Activated B cell treated with CpG ODN at 0.5 μM for 24 hours (primary cell): Measurements from ENCODE around the gene TRMU. TPM values are rescaled to one million over a fixed set of nuclear protein-coding genes. Genes with fewer than 3 reads are reported as not detected.

Experiments
- ATAC-seq: fragments of 200-7000 bp; cut with Tn5 transposase; one replicate; pipeline ENCODE4 v1.10.0; 2021; ENCODE audit warnings: low read depth, mild to moderate bottlenecking, moderate library complexity
- CTCF ChIA-PET: fragments of 350-600 bp; sonication (Branson Sonifier 250); formaldehyde crosslinking; loops from one replicate; lab custom pipeline; 2021; ENCODE audit warnings: antibody characterized with exemption; lab: Charles Lee
- POLR2A ChIA-PET: fragments of 350-600 bp; sonication (Branson Sonifier 250); formaldehyde crosslinking; loops from one replicate; lab custom pipeline; 2021; ENCODE audit warnings: antibody characterized with exemption; lab: Charles Lee
- DNase-seq: peaks from one replicate; pipeline ENCODE4 v3.0.0; 2022
- H3K27ac Mint-ChIP-seq: one replicate; pipeline ENCODE4 v1.8.0; 2020; ENCODE audit warnings: mixed read lengths
- H3K27me3 Mint-ChIP-seq: one replicate; pipeline ENCODE4 v1.8.0; 2021; ENCODE audit warnings: mixed read lengths
- H3K36me3 Mint-ChIP-seq: one replicate; pipeline ENCODE4 v1.8.0; 2021; ENCODE audit warnings: low read depth, mixed read lengths
- H3K4me1 Mint-ChIP-seq: one replicate; pipeline ENCODE4 v1.8.0; 2021; ENCODE audit warnings: mixed read lengths
- H3K4me3 Mint-ChIP-seq: one replicate; pipeline ENCODE4 v1.8.0; 2020; ENCODE audit warnings: mild to moderate bottlenecking, mixed read lengths
- H3K9me3 Mint-ChIP-seq: one replicate; pipeline ENCODE4 v1.8.0; 2020; ENCODE audit warnings: mixed read lengths
- CTCF ChIP-seq: fragments of 200-600 bp; IDR thresholded peaks from one replicate; pipeline ENCODE4 v1.8.0; 2022; ENCODE audit warnings: antibody characterized with exemption, mild to moderate bottlenecking
- intact Hi-C: fragments of 100-400 bp; cut with micrococcal nuclease; formaldehyde crosslinking; loops from one replicate; pipeline ENCODE4 v1.15.1; 2024
- total RNA-seq: library from RNA; stranded (reverse); gene quantifications from 2 replicates; pipeline ENCODE4 v1.2.3, GENCODE V29; 2022

The TRMU gene
- total RNA-seq, 1 donor from 2014 or later: 60.0 TPM

DNA sequence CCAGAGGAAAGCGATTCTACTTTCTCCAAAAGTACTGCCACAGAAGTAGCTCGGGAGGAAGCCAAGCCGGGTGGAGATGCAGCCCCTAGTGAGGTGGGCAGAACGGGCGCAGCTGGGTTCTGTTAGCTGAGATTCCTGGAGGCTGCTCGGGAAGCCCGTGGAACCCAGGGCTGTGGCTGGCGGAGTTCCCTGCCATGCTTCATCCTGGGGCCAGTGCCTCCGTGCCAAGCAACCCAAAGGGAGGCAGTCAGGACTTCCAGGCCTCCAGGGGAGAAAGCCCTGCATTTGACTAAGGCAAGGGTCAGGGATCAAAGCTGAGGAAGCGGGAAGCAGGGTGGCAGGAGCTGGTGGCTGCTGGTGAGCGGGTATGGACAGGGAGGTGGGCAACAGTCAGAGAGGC lies 6.7 kb upstream of the TRMU start:
- H3K27ac Mint-ChIP-seq: no peak overlapping the region
- H3K4me3 Mint-ChIP-seq: no peak overlapping the region
- H3K4me1 Mint-ChIP-seq: no peaks in the 10 kb centered on the region
- no peak for ATAC-seq
- ChIA-PET POLR2A (no interaction called here), CTCF (interaction anchor here (1.3 kb wide), 1 partner anchor 39 kb away, joined by 3 read pairs; no protein-coding TSS in a partner anchor)
- no peaks in the 10 kb centered on the region for H3K9me3 Mint-ChIP-seq
- no peaks in the 10 kb centered on the region for H3K36me3 Mint-ChIP-seq
- TF ChIP-seq CTCF: no peak
- no peak for DNase-seq
- no peaks in the 10 kb centered on the region for H3K27me3 Mint-ChIP-seq
- intact Hi-C loops: no loop called here

- CTCF ChIA-PET: interaction anchor here (0.7 to 1.3 kb wide), 2 partner anchors 11 to 38 kb away, joined by 3 read pairs; no protein-coding TSS in a partner anchor
- ATAC-seq (no peak), DNase-seq (no peak)
- Mint-ChIP-seq H3K36me3 (no peaks in the 10 kb centered on the region), H3K27me3 (no peaks in the 10 kb centered on the region), H3K9me3 (no peaks in the 10 kb centered on the region), H3K4me3 (no peak overlapping the region), H3K27ac (no peak overlapping the region), H3K4me1 (peaks cover 2% of the 10 kb centered on the region)
- POLR2A ChIA-PET: no interaction called here
- no peak for TF ChIP-seq CTCF
- intact Hi-C loops: loop anchor here (10.0 kb wide), 1 partner anchor 295 kb away; no protein-coding TSS in a partner anchor
Observed at GRCh38 chr22:46329616-46330015, 5.9 kb upstream of the TRMU start.

DNA sequence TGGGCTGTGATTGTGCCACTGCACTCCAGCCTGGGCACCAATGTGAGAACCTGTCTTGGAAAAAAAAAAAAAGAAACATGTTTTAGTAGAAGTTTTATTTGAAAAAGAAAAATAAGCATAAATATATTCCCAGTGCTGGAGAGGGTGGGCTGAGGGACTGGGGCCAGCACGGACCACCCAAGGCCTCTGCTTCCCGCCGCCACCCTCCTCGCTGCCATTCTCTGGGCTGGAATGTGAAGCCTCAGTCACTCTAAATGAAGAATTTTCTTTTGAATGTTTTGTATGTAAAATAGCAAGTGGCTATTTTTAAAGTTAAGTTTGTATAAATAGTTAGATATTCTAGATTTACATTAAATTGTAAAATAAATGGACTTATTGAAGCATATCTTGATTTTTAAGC lies 5.1 kb upstream of the TRMU start:
- intact Hi-C loops: loop anchor here (10.0 kb wide), 1 partner anchor 296 kb away; no protein-coding TSS in a partner anchor
- CTCF ChIA-PET: interaction anchor here (0.7 kb wide), 1 partner anchor 10 kb away, joined by 3 read pairs; no protein-coding TSS in a partner anchor

DNA sequence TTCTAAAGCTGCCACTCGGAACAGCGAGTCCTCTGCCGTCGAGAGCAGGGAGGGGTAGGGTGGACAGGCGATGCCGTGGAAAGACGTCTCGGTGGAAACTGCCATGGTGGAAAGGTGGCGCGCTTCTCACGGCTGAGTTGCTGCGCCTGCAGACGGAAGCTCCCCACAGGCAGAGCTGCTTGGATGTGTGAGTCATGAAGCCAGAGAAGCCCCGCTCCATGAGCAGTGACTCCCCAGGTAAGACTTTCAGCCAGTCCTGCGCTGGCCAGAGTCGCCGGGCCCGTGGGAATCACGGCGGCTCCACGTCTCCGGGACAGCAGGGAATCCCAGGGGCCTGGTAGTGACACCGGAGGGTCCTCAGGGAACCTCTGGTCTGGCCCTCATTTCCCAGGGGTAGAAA lies 4.0 kb upstream of the TRMU start:
- no peak for DNase-seq
- POLR2A ChIA-PET: no interaction called here
- CTCF ChIA-PET: no interaction called here

More for the DNA sequence above, 5.1 kb upstream of the TRMU start:
- POLR2A ChIA-PET: no interaction called here
- H3K36me3 Mint-ChIP-seq: no peaks in the 10 kb centered on the region
- no peak overlapping the region for H3K27ac Mint-ChIP-seq
- H3K27me3 Mint-ChIP-seq: no peaks in the 10 kb centered on the region
- H3K4me3 Mint-ChIP-seq: no peak overlapping the region
- H3K9me3 Mint-ChIP-seq: no peaks in the 10 kb centered on the region
- peaks cover 4% of the 10 kb centered on the region for H3K4me1 Mint-ChIP-seq
- no peak for TF ChIP-seq CTCF
- ATAC-seq: no peak
- no peak for DNase-seq

More for the DNA sequence above, 4.0 kb upstream of the TRMU start:
- no peaks in the 10 kb centered on the region for H3K9me3 Mint-ChIP-seq
- no peaks in the 10 kb centered on the region for H3K27me3 Mint-ChIP-seq
- TF ChIP-seq CTCF: no peak
- peaks cover 8% of the 10 kb centered on the region for H3K4me1 Mint-ChIP-seq
- intact Hi-C loops: loop anchor here (10.0 kb wide), 1 partner anchor 297 kb away; no protein-coding TSS in a partner anchor
- no peak for ATAC-seq
- peaks cover 5% of the 10 kb centered on the region for H3K36me3 Mint-ChIP-seq
- H3K4me3 Mint-ChIP-seq: no peak overlapping the region
- H3K27ac Mint-ChIP-seq: no peak overlapping the region
